ENCODE results near the gene PROSER2.

- no peak for TF ChIP-seq CTCF (IDR thresholded peaks at IDR 0.05)
- no peak for TF ChIP-seq ESRRA (IDR thresholded peaks at IDR 0.05; ENCODE audit: borderline replicate concordance, low read length)
- no peak for TF ChIP-seq CEBPB (IDR thresholded peaks at IDR 0.05)
- TF ChIP-seq POLR2A (IDR thresholded peaks at IDR 0.05; ENCODE audit: low read length): no peak
- no peak for TF ChIP-seq SMC3 (IDR thresholded peaks at IDR 0.05)
- no peak for TF ChIP-seq MAX (IDR thresholded peaks at IDR 0.05)
- no peak for TF ChIP-seq CBX8 (IDR thresholded peaks at IDR 0.05)
- no peak for TF ChIP-seq NR3C1 (IDR thresholded peaks at IDR 0.05)
- no peak for TF ChIP-seq POLR2AphosphoS2 (conservative IDR thresholded peaks at IDR 0.05; ENCODE audit: low read length)
- no peak for TF ChIP-seq TFCP2L1 (CRISPR knock-in tag; IDR thresholded peaks at IDR 0.05)
Observed at GRCh38 chr10:11842411-11842810, 19.3 kb downstream of the PROSER2 start.

All from A549 (cell line).